Measurements from ENCODE around the gene PRDM15.

Gene PRDM15

DNA sequence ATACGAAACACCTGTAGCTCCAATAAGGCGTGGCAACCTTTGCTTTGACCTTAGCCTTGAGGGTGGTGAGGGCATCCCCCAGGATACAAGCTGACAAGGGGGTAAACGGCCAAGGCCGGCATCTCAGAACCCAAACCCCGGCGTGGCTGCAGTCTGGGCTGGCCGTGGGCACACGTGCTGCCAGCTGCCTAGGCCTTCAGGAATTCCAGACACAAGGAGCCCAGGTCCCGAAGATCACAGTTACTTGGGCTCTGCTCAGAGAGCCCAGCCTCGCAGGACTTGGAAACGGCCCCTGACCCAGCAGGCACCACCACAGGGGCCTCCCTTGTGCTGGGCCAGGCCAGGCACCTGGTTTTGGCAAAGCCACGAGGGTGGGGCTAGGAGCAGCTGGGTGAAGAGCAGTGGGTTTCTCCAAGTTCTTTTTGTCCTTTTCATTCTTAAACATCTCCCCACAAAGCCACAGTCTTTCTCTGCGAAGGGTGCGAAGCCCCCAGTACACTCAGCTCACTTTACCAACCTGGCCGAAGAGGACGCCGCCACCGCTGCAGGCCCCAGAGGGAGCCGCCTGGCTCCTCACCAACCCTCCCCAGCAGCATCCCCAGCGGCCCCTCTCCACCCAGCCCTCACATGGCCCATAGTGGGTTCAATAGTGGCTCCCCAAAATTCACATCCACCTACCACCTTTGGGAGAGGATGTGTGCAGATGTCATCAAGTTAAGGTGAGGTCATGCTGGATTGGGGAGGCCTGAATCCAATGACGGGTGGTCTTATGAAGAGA is 26.8 kb downstream of the PRDM15 start:
- no peak overlapping the region for H3K27ac ChIP-seq (ENCODE audit: low read depth, low read length)
- H2AK5ac ChIP-seq (ENCODE audit: low read length) = no peak overlapping the region
- no peak overlapping the region for H4K8ac ChIP-seq (ENCODE audit: low read depth, low read length)
- H3K23ac ChIP-seq (ENCODE audit: low read length) = no peak overlapping the region
- DNase-seq = no peak
- no peak overlapping the region for H3K4ac ChIP-seq (ENCODE audit: low read depth, low read length)
- no peaks in the 10 kb centered on the region for H3K79me1 ChIP-seq (ENCODE audit: low read length)
- H3K4me1 ChIP-seq (ENCODE audit: control insufficient read depth in 1 of 2, insufficient read depth in 2 of 2, low read length in 2 of 2) = no peaks in the 10 kb centered on the region
- no peak overlapping the region for H4K12ac ChIP-seq (ENCODE audit: low read depth, low read length)
- no peaks in the 10 kb centered on the region for H3K9me3 ChIP-seq (ENCODE audit: insufficient read depth, low read depth, low read length)
- H3K4me3 ChIP-seq (ENCODE audit: low read depth, low read length) = no peak overlapping the region
- H2BK12ac ChIP-seq (ENCODE audit: low read length) = no peak overlapping the region
- H3K36me3 ChIP-seq (ENCODE audit: control insufficient read depth in 1 of 2, insufficient read depth in 2 of 2, low read length in 2 of 2) = peaks cover 16 to 24% of the 10 kb centered on the region in 2 experiments
- no peaks in the 10 kb centered on the region for H3K27me3 ChIP-seq (ENCODE audit: insufficient read depth, low read length)
- WGBS (ENCODE audit: extremely low coverage, insufficient coverage, insufficient read length) = no CpG with 5 or more reads among the region's 21 CpGs
- H3K18ac ChIP-seq (ENCODE audit: low read length) = no peak overlapping the region
- H3K14ac ChIP-seq (ENCODE audit: low read length) = no peak overlapping the region
- H3K9ac ChIP-seq (ENCODE audit: low read length) = no peak overlapping the region
- no peak overlapping the region for H4K91ac ChIP-seq (ENCODE audit: low read depth, low read length)
- no peak overlapping the region for H2BK5ac ChIP-seq (ENCODE audit: low read depth, low read length, poor library complexity)
- H3K79me2 ChIP-seq (ENCODE audit: control insufficient read depth, insufficient read depth, low read length, poor library complexity) = no peaks in the 10 kb centered on the region
- no peak overlapping the region for H2AFZ ChIP-seq (ENCODE audit: insufficient read depth, low read length, poor library complexity)
- no peak overlapping the region for H3K4me2 ChIP-seq (ENCODE audit: low read length)
- H2BK120ac ChIP-seq (ENCODE audit: insufficient read depth, low read length, poor library complexity) = no peak overlapping the region

DNA sequence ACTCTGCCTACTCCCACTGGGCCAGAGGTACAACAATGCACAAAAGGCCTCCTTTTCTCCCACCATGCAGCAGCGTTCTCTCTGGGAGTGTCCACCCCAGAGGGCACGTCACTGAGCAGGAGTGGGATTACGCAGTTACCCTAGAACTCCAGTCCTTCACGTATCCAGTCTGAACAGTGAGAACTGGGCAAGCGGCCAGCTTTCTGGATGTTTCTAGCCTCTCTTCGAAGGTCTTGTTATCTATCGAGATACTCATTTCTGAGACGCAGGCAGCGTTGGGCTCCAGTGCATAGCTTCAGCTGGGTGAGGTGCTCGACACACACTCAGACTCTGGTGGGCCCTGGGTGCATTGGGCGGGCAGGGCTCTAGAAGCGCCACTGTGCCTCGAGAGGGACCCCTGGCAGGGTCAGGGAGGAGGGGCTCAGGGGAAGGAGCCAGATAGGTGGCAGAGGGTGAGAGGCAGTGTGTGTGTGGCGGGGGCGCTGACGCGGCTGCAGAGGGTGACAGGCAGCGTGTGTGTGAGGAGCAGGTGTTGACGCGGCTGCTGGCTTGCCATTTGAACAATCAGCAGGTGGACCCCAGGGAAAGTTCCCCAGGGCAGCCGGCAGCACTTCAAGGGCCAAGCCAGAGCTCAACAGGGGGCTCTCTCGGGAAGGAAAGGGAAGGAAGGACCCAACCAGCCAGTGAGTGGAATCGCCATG is 27.9 kb downstream of the PRDM15 start:
- peaks cover 18 to 22% of the 10 kb centered on the region in 2 experiments for H3K36me3 ChIP-seq (ENCODE audit: control insufficient read depth in 1 of 2, insufficient read depth in 2 of 2, low read length in 2 of 2)
- no CpG with 5 or more reads among the region's 23 CpGs for WGBS (ENCODE audit: extremely low coverage, insufficient coverage, insufficient read length)

DNA sequence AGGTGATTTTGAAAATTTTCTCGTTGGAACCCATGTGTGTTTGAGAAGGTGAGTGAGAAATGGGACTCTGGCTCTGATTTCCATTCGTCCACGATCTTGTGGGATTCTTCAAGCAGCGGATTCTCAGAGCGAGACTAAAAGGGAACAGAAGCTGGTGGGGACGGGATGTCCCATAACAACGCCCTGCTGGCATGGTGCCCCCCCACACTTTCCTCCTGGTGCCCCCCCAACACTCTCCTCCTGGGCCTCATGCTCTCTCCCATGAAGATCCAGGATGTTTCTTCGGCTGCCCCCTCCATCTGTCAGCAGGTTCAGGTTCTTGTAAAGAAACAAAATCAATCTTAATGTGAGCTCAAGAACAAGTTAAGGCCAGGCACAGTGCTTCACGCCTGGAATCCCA is 29.1 kb downstream of the PRDM15 start:
- Histone ChIP-seq H4K12ac (ENCODE audit: low read depth, low read length) (no peak overlapping the region), H3K18ac (ENCODE audit: low read length) (no peak overlapping the region), H3K23ac (ENCODE audit: low read length) (no peak overlapping the region), H2AK5ac (ENCODE audit: low read length) (no peak overlapping the region), H4K91ac (ENCODE audit: low read depth, low read length) (no peak overlapping the region), H3K4me2 (ENCODE audit: low read length) (no peak overlapping the region), H3K27ac (ENCODE audit: low read depth, low read length) (no peak overlapping the region), H3K9ac (ENCODE audit: low read length) (no peak overlapping the region), H3K14ac (ENCODE audit: low read length) (no peak overlapping the region), H3K4ac (ENCODE audit: low read depth, low read length) (no peak overlapping the region), H3K79me1 (ENCODE audit: low read length) (no peaks in the 10 kb centered on the region), H3K4me1 (ENCODE audit: control insufficient read depth in 1 of 2, insufficient read depth in 2 of 2, low read length in 2 of 2) (peaks cover 0 to 3% of the 10 kb centered on the region in 2 experiments), H3K27me3 (ENCODE audit: insufficient read depth, low read length) (no peaks in the 10 kb centered on the region), H3K4me3 (ENCODE audit: low read depth, low read length) (no peak overlapping the region), H2BK12ac (ENCODE audit: low read length) (no peak overlapping the region), H2BK120ac (ENCODE audit: insufficient read depth, low read length, poor library complexity) (no peak overlapping the region), H2AFZ (ENCODE audit: insufficient read depth, low read length, poor library complexity) (no peak overlapping the region), H2BK5ac (ENCODE audit: low read depth, low read length, poor library complexity) (no peak overlapping the region), H3K36me3 (ENCODE audit: control insufficient read depth in 1 of 2, insufficient read depth in 2 of 2, low read length in 2 of 2) (peaks cover 20 to 22% of the 10 kb centered on the region in 2 experiments), H3K79me2 (ENCODE audit: control insufficient read depth, insufficient read depth, low read length, poor library complexity) (no peaks in the 10 kb centered on the region), H4K8ac (ENCODE audit: low read depth, low read length) (no peak overlapping the region), H3K9me3 (ENCODE audit: insufficient read depth, low read depth, low read length) (no peaks in the 10 kb centered on the region)
- no CpG with 5 or more reads among the region's 9 CpGs for WGBS (ENCODE audit: extremely low coverage, insufficient coverage, insufficient read length)
- no peak for DNase-seq

More for the DNA sequence above, 27.9 kb downstream of the PRDM15 start:
- H3K4me2 ChIP-seq (ENCODE audit: low read length) = no peak overlapping the region
- no peak overlapping the region for H2BK120ac ChIP-seq (ENCODE audit: insufficient read depth, low read length, poor library complexity)
- H3K79me2 ChIP-seq (ENCODE audit: control insufficient read depth, insufficient read depth, low read length, poor library complexity) = no peaks in the 10 kb centered on the region
- no peaks in the 10 kb centered on the region for H3K9me3 ChIP-seq (ENCODE audit: insufficient read depth, low read depth, low read length)
- DNase-seq = no peak
- H2BK5ac ChIP-seq (ENCODE audit: low read depth, low read length, poor library complexity) = no peak overlapping the region
- H2BK12ac ChIP-seq (ENCODE audit: low read length) = no peak overlapping the region
- no peak overlapping the region for H2AK5ac ChIP-seq (ENCODE audit: low read length)
- no peak overlapping the region for H3K14ac ChIP-seq (ENCODE audit: low read length)
- no peaks in the 10 kb centered on the region for H3K27me3 ChIP-seq (ENCODE audit: insufficient read depth, low read length)
- no peak overlapping the region for H3K23ac ChIP-seq (ENCODE audit: low read length)
- no peaks in the 10 kb centered on the region for H3K79me1 ChIP-seq (ENCODE audit: low read length)
- no peak overlapping the region for H2AFZ ChIP-seq (ENCODE audit: insufficient read depth, low read length, poor library complexity)
- H3K18ac ChIP-seq (ENCODE audit: low read length) = no peak overlapping the region
- no peak overlapping the region for H4K12ac ChIP-seq (ENCODE audit: low read depth, low read length)
- H4K8ac ChIP-seq (ENCODE audit: low read depth, low read length) = no peak overlapping the region
- H4K91ac ChIP-seq (ENCODE audit: low read depth, low read length) = no peak overlapping the region
- H3K4ac ChIP-seq (ENCODE audit: low read depth, low read length) = no peak overlapping the region
- no peak overlapping the region for H3K4me3 ChIP-seq (ENCODE audit: low read depth, low read length)
- peaks cover 0 to 3% of the 10 kb centered on the region in 2 experiments for H3K4me1 ChIP-seq (ENCODE audit: control insufficient read depth in 1 of 2, insufficient read depth in 2 of 2, low read length in 2 of 2)
- H3K9ac ChIP-seq (ENCODE audit: low read length) = no peak overlapping the region
- no peak overlapping the region for H3K27ac ChIP-seq (ENCODE audit: low read depth, low read length)

DNA sequence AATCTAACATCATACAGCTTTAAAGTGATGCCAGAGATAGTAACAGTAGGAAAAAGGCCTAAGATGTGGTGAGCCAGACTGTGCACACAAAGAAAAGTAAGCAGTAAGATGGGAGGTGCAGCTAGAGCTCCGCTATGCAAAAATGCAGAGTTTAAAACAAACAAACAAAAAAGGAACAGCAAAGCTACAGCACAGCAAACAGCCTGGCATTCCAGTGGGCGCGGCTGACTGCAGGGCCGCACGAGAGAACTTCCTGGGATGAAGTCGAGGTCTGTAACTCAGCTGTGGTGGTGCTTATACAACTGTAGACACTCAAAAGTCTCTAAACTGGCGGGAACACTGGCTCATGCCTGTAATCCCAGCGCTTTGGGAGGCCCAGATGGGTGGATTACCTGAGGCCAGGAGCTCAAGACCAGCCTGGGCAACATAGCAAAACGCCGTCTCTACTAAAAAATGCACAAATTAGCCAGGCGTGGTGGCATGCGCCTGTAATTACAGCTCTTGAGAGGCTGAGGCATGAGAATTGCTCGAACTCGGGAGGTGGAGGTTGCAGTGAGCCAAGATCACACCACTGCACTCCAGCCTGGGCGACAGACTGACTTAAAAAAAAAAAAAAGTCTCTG is 30.1 kb downstream of the PRDM15 start:
- Histone ChIP-seq H3K79me1 (ENCODE audit: low read length) (no peaks in the 10 kb centered on the region), H3K4me3 (ENCODE audit: low read depth, low read length) (no peak overlapping the region), H3K9me3 (ENCODE audit: insufficient read depth, low read depth, low read length) (no peaks in the 10 kb centered on the region), H3K18ac (ENCODE audit: low read length) (no peak overlapping the region), H3K4me1 (ENCODE audit: control insufficient read depth in 1 of 2, insufficient read depth in 2 of 2, low read length in 2 of 2) (peaks cover 0 to 3% of the 10 kb centered on the region in 2 experiments), H3K4ac (ENCODE audit: low read depth, low read length) (no peak overlapping the region), H3K23ac (ENCODE audit: low read length) (no peak overlapping the region), H3K9ac (ENCODE audit: low read length) (no peak overlapping the region), H4K12ac (ENCODE audit: low read depth, low read length) (no peak overlapping the region), H3K27ac (ENCODE audit: low read depth, low read length) (no peak overlapping the region), H2AK5ac (ENCODE audit: low read length) (no peak overlapping the region), H3K4me2 (ENCODE audit: low read length) (no peak overlapping the region), H3K36me3 (ENCODE audit: control insufficient read depth in 1 of 2, insufficient read depth in 2 of 2, low read length in 2 of 2) (peaks cover 9 to 13% of the 10 kb centered on the region in 2 experiments), H3K79me2 (ENCODE audit: control insufficient read depth, insufficient read depth, low read length, poor library complexity) (no peaks in the 10 kb centered on the region), H4K8ac (ENCODE audit: low read depth, low read length) (no peak overlapping the region), H4K91ac (ENCODE audit: low read depth, low read length) (no peak overlapping the region), H2BK120ac (ENCODE audit: insufficient read depth, low read length, poor library complexity) (no peak overlapping the region), H2BK5ac (ENCODE audit: low read depth, low read length, poor library complexity) (no peak overlapping the region), H3K14ac (ENCODE audit: low read length) (no peak overlapping the region), H2BK12ac (ENCODE audit: low read length) (no peak overlapping the region), H2AFZ (ENCODE audit: insufficient read depth, low read length, poor library complexity) (no peak overlapping the region), H3K27me3 (ENCODE audit: insufficient read depth, low read length) (no peaks in the 10 kb centered on the region)
- WGBS (ENCODE audit: extremely low coverage, insufficient coverage, insufficient read length) = no CpG with 5 or more reads among the region's 15 CpGs
- DNase-seq = peak; percentile 70 to 71
